Endothelial cell of umbilical vein (primary cell): Measurements from ENCODE around the gene SSH2. TPM values are rescaled to one million over a fixed set of nuclear protein-coding genes. Genes with fewer than 3 reads are reported as not detected.

Experiments used
- BruUV-seq: library from RNA; stranded (reverse); fragments of 400-500 nt; replicated peaks from 2 replicates; lab custom pipeline; 2021; lab: Mats Ljungman, UMichigan
- CTCF ChIA-PET: fragments of 300-600, 350-600 bp; sonication (Branson Sonifier 250); formaldehyde crosslinking; loops from one replicate; lab custom pipeline; 2021; ENCODE audit warnings: antibody characterized with exemption, inconsistent platforms; lab: Charles Lee
- POLR2A ChIA-PET: fragments of 300-600, 350-600 bp; sonication (Branson Sonifier 250); formaldehyde crosslinking; loops from one replicate; lab custom pipeline; 2021; ENCODE audit warnings: antibody characterized with exemption, inconsistent platforms; lab: Charles Lee
- DNase-seq: peaks from one replicate; pipeline ENCODE4 v3.0.0-alpha.2; 2011; ENCODE audit warnings: low read depth, low spot score
- FAIRE-seq: peaks from 2 replicates; lab custom pipeline; 2011; peaks lifted over from hg19 to GRCh38; lab: Jason Lieb, UNC
- H2AFZ ChIP-seq: 2 replicates; pipeline ENCODE4 v1.6.0; 2012; ENCODE audit warnings: low read depth, low read length, control low read depth, inconsistent platforms
- H3K27ac ChIP-seq: 2 replicates; pipeline ENCODE4 v1.5.1; 2011; ENCODE audit warnings: low read depth, mild to moderate bottlenecking, control low read depth, low read length, moderate library complexity; ENCODE audit not compliant: insufficient read depth
- H3K27me3 ChIP-seq, 2 experiments: 2 replicates each; pipeline versions ENCODE4 v1.6.0 to v1.6.1; 2011; ENCODE audit warnings: low read length in 2 of 2, mixed read lengths in 1 of 2; ENCODE audit not compliant: control insufficient read depth in 2 of 2, insufficient read depth in 2 of 2
- H3K36me3 ChIP-seq, 2 experiments: 2 replicates in 1 of 2; 3 replicates in 1 of 2; pipeline ENCODE4 v1.5.1; 2011; ENCODE audit warnings: low read length in 2 of 2, mild to moderate bottlenecking in 1 of 2, moderate library complexity in 1 of 2; ENCODE audit not compliant: control insufficient read depth in 2 of 2, insufficient read depth in 2 of 2; ENCODE audit errors: extremely low read depth in 1 of 2
- H3K4me1 ChIP-seq: 3 replicates; pipeline ENCODE4 v1.5.1; 2011; ENCODE audit warnings: mild to moderate bottlenecking, low read length; ENCODE audit not compliant: control insufficient read depth, insufficient read depth; ENCODE audit errors: extremely low read depth
- H3K4me2 ChIP-seq: 2 replicates; pipeline ENCODE4 v1.6.1; 2011; ENCODE audit warnings: low read length, control low read depth, mixed read lengths; ENCODE audit not compliant: insufficient read depth
- H3K4me3 ChIP-seq, 3 experiments: fragments of 200-600 bp in 1 of 3; sonication (generic), shearing (Covaris generic) in 1 of 3; replicated peaks in 1 of 3; 2 replicates each; pipeline ENCODE4 v1.5.1; 2011 to 2016; ENCODE audit warnings: control low read depth in 3 of 3, low read length in 3 of 3, mild to moderate bottlenecking in 2 of 3, inconsistent platforms in 1 of 3, low read depth in 1 of 3, moderate library complexity in 1 of 3; ENCODE audit not compliant: insufficient read depth in 1 of 3
- H3K79me2 ChIP-seq: 2 replicates; pipeline ENCODE4 v1.6.0; 2012; ENCODE audit warnings: low read length, inconsistent platforms; ENCODE audit not compliant: control insufficient read depth, insufficient read depth
- H3K9ac ChIP-seq: replicated peaks from 2 replicates; pipeline ENCODE3; 2011; ENCODE audit warnings: low read length, control low read depth; ENCODE audit not compliant: insufficient read depth; ENCODE audit errors: extremely low read depth
- H3K9me1 ChIP-seq: replicated peaks from 3 replicates; pipeline ENCODE4 v1.6.0; 2011; ENCODE audit warnings: mild to moderate bottlenecking, low read length; ENCODE audit not compliant: control insufficient read depth, insufficient read depth; ENCODE audit errors: extremely low read depth
- H3K9me3 ChIP-seq: replicated peaks from 2 replicates; pipeline ENCODE4 v1.5.1; 2012; ENCODE audit warnings: low read length, inconsistent platforms; ENCODE audit not compliant: control insufficient read depth, insufficient read depth
- H4K20me1 ChIP-seq: replicated peaks from 2 replicates; pipeline ENCODE3; 2011; ENCODE audit warnings: mild to moderate bottlenecking, low read length; ENCODE audit not compliant: control insufficient read depth, insufficient read depth; ENCODE audit errors: extremely low read depth
- CTCF ChIP-seq, 2 donors: IDR thresholded peaks; 1 replicate in 1 of 2; 2 replicates in 1 of 2; pipeline ENCODE4 v1.5.1; 2011; ENCODE audit warnings: low read length in 2 of 2, mild to moderate bottlenecking in 2 of 2, moderate library complexity in 2 of 2, control low read depth in 1 of 2, inconsistent platforms in 1 of 2, low read depth in 1 of 2; ENCODE audit not compliant: insufficient read depth in 1 of 2; ENCODE audit errors: extremely low read depth in 1 of 2
- EZH2 ChIP-seq: IDR thresholded peaks from 2 replicates; pipeline ENCODE4 v1.6.1; 2012; ENCODE audit warnings: borderline replicate concordance, low read depth, mild to moderate bottlenecking, moderate library complexity, low read length, inconsistent platforms; ENCODE audit not compliant: severe bottlenecking
- FOS ChIP-seq: IDR thresholded peaks from 2 replicates; pipeline ENCODE4 v1.6.1; 2011; ENCODE audit warnings: mild to moderate bottlenecking, low read length, moderate library complexity, borderline replicate concordance; ENCODE audit not compliant: insufficient read depth
- GATA2 ChIP-seq: IDR thresholded peaks from 2 replicates; pipeline ENCODE4 v1.7.0; 2011; ENCODE audit warnings: low read depth, mild to moderate bottlenecking, moderate library complexity, mixed read lengths, low read length; ENCODE audit not compliant: insufficient read length, insufficient read depth
- JUN ChIP-seq: IDR thresholded peaks from 2 replicates; pipeline ENCODE4 v1.6.1; 2011; ENCODE audit warnings: borderline replicate concordance, low read depth; ENCODE audit not compliant: insufficient read length, insufficient read depth
- MYC ChIP-seq: IDR thresholded peaks from one replicate; pipeline ENCODE4 v1.6.1; 2011; ENCODE audit warnings: mild to moderate bottlenecking, low read depth, low read length
- POLR2A ChIP-seq: IDR thresholded peaks from 2 replicates; pipeline ENCODE4 v1.6.1; 2012; ENCODE audit warnings: low read depth, mild to moderate bottlenecking, control low read depth, low read length
- POLR2AphosphoS5 ChIP-seq: IDR thresholded peaks from 2 replicates; pipeline ENCODE4 v1.6.1; 2012; ENCODE audit warnings: low read depth, mild to moderate bottlenecking, control low read depth, low read length, moderate library complexity; ENCODE audit not compliant: insufficient read depth
- dilution Hi-C: fragments of 300-500 bp; cut with MboI; formaldehyde crosslinking; loops from one replicate; pipeline ENCODE4 v1.15.0; 2019; ENCODE audit warnings: low sequenced_read_pairs; ENCODE audit not compliant: extremely low pct_ligation_motif_present
- intact Hi-C: fragments of 100-400 bp; cut with micrococcal nuclease; formaldehyde crosslinking; loops from one replicate; pipeline ENCODE4 v1.10.0; 2022
- polyA plus RNA-seq, 4 experiments: library from polyadenylated mRNA; depleted of rRNA in 3 of 4; stranded (reverse) in 3 of 4; unstranded in 1 of 4; fragments of >200 nt; gene quantifications; 2 replicates each; pipeline versions ENCODE4 v1.2.1 to v1.2.3, GENCODE V29; 2011 to 2012; ENCODE audit warnings: missing spikeins in 1 of 4
- total RNA-seq: library from RNA; stranded (reverse); gene quantifications from 2 replicates; pipeline ENCODE4 v1.2.3, GENCODE V29; 2021
- TF ChIP-seq, protein P1 (sequence below): IDR thresholded peaks from 2 replicates; pipeline ENCODE4 v1.6.1; 2011; ENCODE audit not compliant: insufficient read depth, insufficient read length

The SSH2 gene
- total and polyA plus RNA-seq, 2 donors (not counting 3 experiments of a cell fraction or from before 2014, with no cell fraction given), result 24.6 to 60.9 TPM

GRCh38 chr17:29833801-29834200, 96.2 kb downstream of the SSH2 start:
- ChIA-PET POLR2A (no interaction called here), CTCF (no interaction called here)
- no peaks in the 10 kb centered on the region for H4K20me1 ChIP-seq
- H3K9me1 ChIP-seq, result no peaks in the 10 kb centered on the region
- no peaks in the 10 kb centered on the region for H3K79me2 ChIP-seq
- H3K4me1 ChIP-seq, result no peaks in the 10 kb centered on the region
- dilution Hi-C loops, result no loop called here
- H3K27ac ChIP-seq, result no peak overlapping the region
- H3K4me3 ChIP-seq, result no peak overlapping the region
- no peaks in the 10 kb centered on the region for H3K9me3 ChIP-seq
- intact Hi-C loops, result no loop called here
- no peaks in the 10 kb centered on the region for H3K36me3 ChIP-seq
- no peak overlapping the region for H2AFZ ChIP-seq
- no TSS peak for BruUV-seq
- no peak overlapping the region for H3K4me2 ChIP-seq
- no peak for DNase-seq
- TF ChIP-seq EZH2, result no peak
- no peak for TF ChIP-seq FOS
- no peak for TF ChIP-seq GATA2
- TF ChIP-seq POLR2A, result no peak
- no peak for TF ChIP-seq MYC
- TF ChIP-seq JUN, result no peak
- TF ChIP-seq, protein P1, sequence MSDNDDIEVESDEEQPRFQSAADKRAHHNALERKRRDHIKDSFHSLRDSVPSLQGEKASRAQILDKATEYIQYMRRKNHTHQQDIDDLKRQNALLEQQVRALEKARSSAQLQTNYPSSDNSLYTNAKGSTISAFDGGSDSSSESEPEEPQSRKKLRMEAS, result no peak
- TF ChIP-seq CTCF (IDR thresholded peaks at IDR 0.05; ENCODE audit: extremely low read depth in 1 of 2, insufficient read depth in 1 of 2, low read depth in 1 of 2, low read length in 2 of 2), result no peak
- no peak for TF ChIP-seq POLR2AphosphoS5
- H3K9ac ChIP-seq, result no peak overlapping the region
- no peak for FAIRE-seq
- H3K27me3 ChIP-seq, result no peaks in the 10 kb centered on the region
